ENCODE results near the gene TTC12. TPM values are rescaled to one million over a fixed set of nuclear protein-coding genes. Genes with fewer than 3 reads are reported as not detected.

The TTC12 gene
- total and polyA plus RNA-seq, 2 donors (not counting 1 experiment from before 2014, with no cell fraction given) = 9.9 to 11.9 TPM

DNA sequence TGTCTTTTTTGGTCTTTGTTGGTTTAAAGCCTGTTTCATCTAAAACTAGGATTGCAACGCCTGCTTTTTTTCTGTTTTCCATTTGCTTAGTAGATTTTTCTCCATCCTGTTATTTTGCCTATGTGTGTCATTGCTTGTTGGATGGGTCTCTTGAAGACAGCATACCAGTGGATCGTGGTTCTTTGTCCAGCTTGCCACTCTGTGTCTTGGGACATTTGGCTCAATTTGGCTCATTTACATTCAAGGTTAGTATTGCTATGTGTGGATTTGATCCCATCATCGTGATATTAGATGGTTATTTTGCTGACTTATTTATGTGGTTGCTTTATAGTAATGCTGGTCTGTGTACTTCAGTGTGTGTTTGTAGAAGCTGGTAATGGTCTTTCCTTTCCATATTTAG lies 41.8 kb downstream of the TTC12 start:
- no peak overlapping the region for H3K27ac ChIP-seq (ENCODE audit: insufficient read depth, low read length)

DNA sequence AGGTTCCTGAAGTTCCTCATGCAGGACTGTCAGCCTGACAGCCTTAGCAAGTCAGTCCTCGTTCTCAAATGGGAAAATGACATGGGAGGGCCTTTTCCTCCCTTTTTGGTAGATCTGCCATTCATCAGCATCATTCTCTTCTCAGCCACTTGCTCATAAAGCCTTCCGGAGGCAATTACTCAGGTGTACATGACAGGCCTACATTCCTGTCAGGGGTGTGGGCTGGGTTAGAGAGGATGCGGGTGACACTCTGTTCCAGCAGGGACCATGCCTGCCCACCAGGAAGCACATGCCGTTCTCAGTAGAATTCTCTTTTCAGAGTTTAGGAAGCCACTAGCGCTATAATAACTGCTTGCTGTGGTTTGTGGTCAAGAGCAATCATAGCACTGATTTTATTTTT lies 49.0 kb downstream of the TTC12 start:
- Histone ChIP-seq H3K27me3 (ENCODE audit: control insufficient read depth, insufficient read depth, low read length) (no peaks in the 10 kb centered on the region), H3K4me2 (ENCODE audit: extremely low read depth, insufficient read depth, low read length) (no peak overlapping the region), H4K20me1 (ENCODE audit: control insufficient read depth, extremely low read depth, insufficient read depth, low read length) (no peaks in the 10 kb centered on the region), H3K9me3 (ENCODE audit: control insufficient read depth, insufficient read depth, low read depth, low read length) (no peaks in the 10 kb centered on the region), H3K9ac (ENCODE audit: insufficient read depth, low read length) (no peak overlapping the region), H3K36me3 (ENCODE audit: control insufficient read depth, insufficient read depth, low read length) (no peaks in the 10 kb centered on the region), H3K79me2 (ENCODE audit: control insufficient read depth, insufficient read depth, low read length) (no peaks in the 10 kb centered on the region), H2AFZ (ENCODE audit: low read length) (no peak overlapping the region), H3K27ac (ENCODE audit: insufficient read depth, low read length) (no peak overlapping the region), H3K4me3 (replicated peaks in 1 of 4; ENCODE audit: control extremely low read depth in 1 of 4, insufficient read depth in 1 of 4, low read depth in 3 of 4, low read length in 4 of 4) (no peak overlapping the region), H3K4me1 (ENCODE audit: control insufficient read depth, extremely low read depth, insufficient read depth, low read length) (no peaks in the 10 kb centered on the region)
- DNase-seq (ENCODE audit: low read depth in 2 of 2) = no peak
- TF ChIP-seq CTCF (conservative IDR thresholded peaks at IDR 0.05 in 1 of 2, IDR thresholded peaks at IDR 0.05 in 1 of 2; ENCODE audit: low read depth in 1 of 2, low read length in 2 of 2) = no peak
- no peak for TF ChIP-seq EZH2 (IDR thresholded peaks at IDR 0.05; ENCODE audit: low read length, missing control alignments)

More for the DNA sequence above, 41.8 kb downstream of the TTC12 start:
- no peak for TF ChIP-seq EZH2 (IDR thresholded peaks at IDR 0.05; ENCODE audit: low read length, missing control alignments)
- no peak for TF ChIP-seq CTCF (conservative IDR thresholded peaks at IDR 0.05 in 1 of 2, IDR thresholded peaks at IDR 0.05 in 1 of 2; ENCODE audit: low read depth in 1 of 2, low read length in 2 of 2)
- Histone ChIP-seq H3K4me3 (replicated peaks in 1 of 4; ENCODE audit: control extremely low read depth in 1 of 4, insufficient read depth in 1 of 4, low read depth in 3 of 4, low read length in 4 of 4) (no peak overlapping the region), H3K4me2 (ENCODE audit: extremely low read depth, insufficient read depth, low read length) (no peak overlapping the region), H3K4me1 (ENCODE audit: control insufficient read depth, extremely low read depth, insufficient read depth, low read length) (no peaks in the 10 kb centered on the region), H3K27me3 (ENCODE audit: control insufficient read depth, insufficient read depth, low read length) (no peaks in the 10 kb centered on the region), H3K9me3 (ENCODE audit: control insufficient read depth, insufficient read depth, low read depth, low read length) (no peaks in the 10 kb centered on the region), H4K20me1 (ENCODE audit: control insufficient read depth, extremely low read depth, insufficient read depth, low read length) (no peaks in the 10 kb centered on the region), H2AFZ (ENCODE audit: low read length) (no peak overlapping the region), H3K9ac (ENCODE audit: insufficient read depth, low read length) (no peak overlapping the region), H3K79me2 (ENCODE audit: control insufficient read depth, insufficient read depth, low read length) (no peaks in the 10 kb centered on the region), H3K36me3 (ENCODE audit: control insufficient read depth, insufficient read depth, low read length) (no peaks in the 10 kb centered on the region)
- no peak for DNase-seq (ENCODE audit: low read depth in 2 of 2)

DNA sequence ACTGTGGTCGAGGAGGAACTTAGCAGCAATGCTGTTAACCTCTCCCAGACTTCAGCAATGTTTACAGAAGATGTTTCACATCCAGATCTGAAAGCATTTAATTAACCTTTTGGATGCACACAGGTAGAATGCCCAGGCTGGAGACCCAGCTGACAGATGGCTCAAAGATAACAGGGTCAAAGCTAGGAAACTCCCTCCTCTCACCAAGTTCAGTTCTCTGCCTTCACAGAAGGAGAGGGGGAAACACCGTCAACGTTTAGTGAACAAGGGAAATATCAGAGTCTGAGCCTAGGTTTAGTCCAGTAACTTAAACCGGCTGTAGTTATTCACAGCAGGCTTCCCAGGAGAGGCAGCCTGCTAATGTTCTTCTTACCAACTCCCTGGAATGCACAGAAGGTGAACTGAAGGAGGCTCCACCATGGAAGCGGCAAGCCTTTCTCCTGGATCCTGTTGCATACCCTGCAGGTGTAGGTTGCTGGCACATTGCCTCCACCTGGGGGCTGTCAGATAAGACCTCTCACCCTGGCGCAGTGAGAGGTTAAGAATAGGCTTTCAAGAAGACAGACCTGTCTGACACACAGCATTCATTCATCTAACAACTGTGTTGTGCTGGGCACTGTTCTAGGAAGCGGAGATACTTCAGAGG lies 49.7 kb downstream of the TTC12 start:
- TF ChIP-seq EZH2 (IDR thresholded peaks at IDR 0.05; ENCODE audit: low read length, missing control alignments) = no peak
- no peak for TF ChIP-seq CTCF (conservative IDR thresholded peaks at IDR 0.05 in 1 of 2, IDR thresholded peaks at IDR 0.05 in 1 of 2; ENCODE audit: low read depth in 1 of 2, low read length in 2 of 2)
- Histone ChIP-seq H2AFZ (ENCODE audit: low read length) (no peak overlapping the region), H3K9me3 (ENCODE audit: control insufficient read depth, insufficient read depth, low read depth, low read length) (no peaks in the 10 kb centered on the region), H3K27me3 (ENCODE audit: control insufficient read depth, insufficient read depth, low read length) (no peaks in the 10 kb centered on the region), H4K20me1 (ENCODE audit: control insufficient read depth, extremely low read depth, insufficient read depth, low read length) (no peaks in the 10 kb centered on the region), H3K36me3 (ENCODE audit: control insufficient read depth, insufficient read depth, low read length) (no peaks in the 10 kb centered on the region), H3K4me1 (ENCODE audit: control insufficient read depth, extremely low read depth, insufficient read depth, low read length) (no peaks in the 10 kb centered on the region), H3K79me2 (ENCODE audit: control insufficient read depth, insufficient read depth, low read length) (no peaks in the 10 kb centered on the region), H3K4me2 (ENCODE audit: extremely low read depth, insufficient read depth, low read length) (no peak overlapping the region), H3K4me3 (replicated peaks in 1 of 4; ENCODE audit: control extremely low read depth in 1 of 4, insufficient read depth in 1 of 4, low read depth in 3 of 4, low read length in 4 of 4) (no peak overlapping the region), H3K27ac (ENCODE audit: insufficient read depth, low read length) (no peak overlapping the region), H3K9ac (ENCODE audit: insufficient read depth, low read length) (no peak overlapping the region)
- no peak for DNase-seq (ENCODE audit: low read depth in 2 of 2)
